WERI-Rb-1 (cell line): ENCODE data around the gene BAZ2A.

ENCODE experiments used
- DNase-seq: peaks from one replicate; pipeline ENCODE4 v3.0.0-alpha.2; 2020
- H3K27ac ChIP-seq: fragments of 250-450 bp; sonication (Bioruptor Pico); 2 replicates; pipeline ENCODE4 v1.5.1; 2020; ENCODE audit warnings: mild to moderate bottlenecking, moderate library complexity
- H3K27me3 ChIP-seq: fragments of 250-450 bp; sonication (Bioruptor Pico); 2 replicates; pipeline ENCODE4 v1.5.1; 2021; ENCODE audit warnings: mild to moderate bottlenecking, low read depth, moderate library complexity; ENCODE audit not compliant: insufficient read depth, severe bottlenecking
- H3K36me3 ChIP-seq: fragments of 250-450 bp; sonication (Bioruptor Pico); 2 replicates; pipeline ENCODE4 v1.5.1; 2020; ENCODE audit warnings: mild to moderate bottlenecking, moderate library complexity
- H3K4me3 ChIP-seq: 2 replicates; pipeline ENCODE4 v1.5.1; 2011; ENCODE audit warnings: low read depth, mild to moderate bottlenecking, control low read depth, low read length
- H3K9me3 ChIP-seq: fragments of 250-450 bp; sonication (Bioruptor Pico); 2 replicates; pipeline ENCODE4 v1.5.1; 2021; ENCODE audit warnings: mild to moderate bottlenecking, moderate library complexity; ENCODE audit not compliant: severe bottlenecking
- CTCF ChIP-seq: IDR thresholded peaks from 2 replicates; pipeline ENCODE4 v1.5.1; 2011; ENCODE audit warnings: low read depth, mild to moderate bottlenecking, control low read depth, inconsistent platforms, low read length

Gene BAZ2A

GRCh38 chr12:56572288-56572687 is 57.8 kb downstream of the BAZ2A start:
- no peak for DNase-seq
- TF ChIP-seq CTCF, result no peak
- H3K36me3 ChIP-seq, result no peaks in the 10 kb centered on the region

GRCh38 chr12:56571121-56571520 is 59.0 kb downstream of the BAZ2A start:
- Histone ChIP-seq H3K27me3 (no peaks in the 10 kb centered on the region), H3K27ac (no peak overlapping the region), H3K9me3 (no peaks in the 10 kb centered on the region), H3K36me3 (no peaks in the 10 kb centered on the region), H3K4me3 (no peak overlapping the region)
- DNase-seq, result no peak
- no peak for TF ChIP-seq CTCF

More at GRCh38 chr12:56572288-56572687, 57.8 kb downstream of the BAZ2A start:
- H3K27ac ChIP-seq, result no peak overlapping the region
- H3K9me3 ChIP-seq, result no peaks in the 10 kb centered on the region
- no peaks in the 10 kb centered on the region for H3K27me3 ChIP-seq
- no peak overlapping the region for H3K4me3 ChIP-seq

GRCh38 chr12:56568146-56568545 is 62.0 kb downstream of the BAZ2A start:
- no peak for DNase-seq
- H3K4me3 ChIP-seq, result no peak overlapping the region
- H3K27ac ChIP-seq, result no peak overlapping the region
- no peaks in the 10 kb centered on the region for H3K36me3 ChIP-seq
- TF ChIP-seq CTCF, result no peak
- H3K9me3 ChIP-seq, result no peaks in the 10 kb centered on the region
- no peaks in the 10 kb centered on the region for H3K27me3 ChIP-seq

- Histone ChIP-seq H3K9me3 (no peaks in the 10 kb centered on the region), H3K27me3 (no peaks in the 10 kb centered on the region), H3K36me3 (no peaks in the 10 kb centered on the region), H3K27ac (no peak overlapping the region), H3K4me3 (no peak overlapping the region)
- peak; percentile 24 for DNase-seq
- TF ChIP-seq CTCF, result no peak
Observed at GRCh38 chr12:56565510-56566101, 64.5 kb downstream of the BAZ2A start.

- DNase-seq, result no peak
- Histone ChIP-seq H3K4me3 (no peak overlapping the region), H3K27ac (no peak overlapping the region), H3K36me3 (no peaks in the 10 kb centered on the region), H3K9me3 (no peaks in the 10 kb centered on the region), H3K27me3 (no peaks in the 10 kb centered on the region)
- TF ChIP-seq CTCF, result no peak
Observed at GRCh38 chr12:56551070-56551469, 79.1 kb downstream of the BAZ2A start.

GRCh38 chr12:56546680-56547079 is 83.4 kb downstream of the BAZ2A start:
- TF ChIP-seq CTCF, result no peak
- Histone ChIP-seq H3K27me3 (no peaks in the 10 kb centered on the region), H3K9me3 (no peaks in the 10 kb centered on the region), H3K4me3 (no peak overlapping the region), H3K27ac (no peak overlapping the region), H3K36me3 (no peaks in the 10 kb centered on the region)
- no peak for DNase-seq
